Measurements from ENCODE around the gene LRRIQ3. TPM values are rescaled to one million over a fixed set of nuclear protein-coding genes. Genes with fewer than 3 reads are reported as not detected.
A peak's percentile ranks its signal among the peaks of the same experiment; 100 is the strongest.

LRRIQ3 gene
- total RNA-seq, 1 donor = 1.7 TPM

DNA sequence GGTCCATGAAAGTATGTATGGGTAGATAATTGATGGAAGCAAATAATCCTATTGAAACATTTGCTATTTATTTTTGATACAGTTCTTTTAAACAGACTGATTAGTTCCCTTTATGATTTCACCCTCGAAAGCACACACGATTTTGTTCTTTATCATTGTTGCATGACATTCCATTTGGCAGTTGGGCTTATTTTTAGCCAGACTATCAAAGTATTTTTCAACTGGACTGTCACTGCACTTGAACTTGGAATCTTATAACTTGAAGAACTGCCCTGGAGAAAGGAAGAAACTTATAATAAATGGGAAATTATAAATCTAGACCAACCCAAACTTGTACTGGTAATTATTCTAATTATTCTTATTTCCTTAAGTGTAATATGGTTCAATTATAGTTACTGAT, 37.2 kb upstream of the LRRIQ3 start, which contains the start of gene TNNI3K:
Gene TNNI3K, plus strand, starts transcription at position 235 of the 400 bp plus-strand sequence. Its CDS starts 65 bp downstream, at position 300.
- DNase-seq (ENCODE audit: low read depth) = no peak
- TF ChIP-seq, protein P1, sequence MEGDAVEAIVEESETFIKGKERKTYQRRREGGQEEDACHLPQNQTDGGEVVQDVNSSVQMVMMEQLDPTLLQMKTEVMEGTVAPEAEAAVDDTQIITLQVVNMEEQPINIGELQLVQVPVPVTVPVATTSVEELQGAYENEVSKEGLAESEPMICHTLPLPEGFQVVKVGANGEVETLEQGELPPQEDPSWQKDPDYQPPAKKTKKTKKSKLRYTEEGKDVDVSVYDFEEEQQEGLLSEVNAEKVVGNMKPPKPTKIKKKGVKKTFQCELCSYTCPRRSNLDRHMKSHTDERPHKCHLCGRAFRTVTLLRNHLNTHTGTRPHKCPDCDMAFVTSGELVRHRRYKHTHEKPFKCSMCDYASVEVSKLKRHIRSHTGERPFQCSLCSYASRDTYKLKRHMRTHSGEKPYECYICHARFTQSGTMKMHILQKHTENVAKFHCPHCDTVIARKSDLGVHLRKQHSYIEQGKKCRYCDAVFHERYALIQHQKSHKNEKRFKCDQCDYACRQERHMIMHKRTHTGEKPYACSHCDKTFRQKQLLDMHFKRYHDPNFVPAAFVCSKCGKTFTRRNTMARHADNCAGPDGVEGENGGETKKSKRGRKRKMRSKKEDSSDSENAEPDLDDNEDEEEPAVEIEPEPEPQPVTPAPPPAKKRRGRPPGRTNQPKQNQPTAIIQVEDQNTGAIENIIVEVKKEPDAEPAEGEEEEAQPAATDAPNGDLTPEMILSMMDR (IDR thresholded peaks at IDR 0.05; ENCODE audit: insufficient read depth, low read depth, low read length) = no peak

DNA sequence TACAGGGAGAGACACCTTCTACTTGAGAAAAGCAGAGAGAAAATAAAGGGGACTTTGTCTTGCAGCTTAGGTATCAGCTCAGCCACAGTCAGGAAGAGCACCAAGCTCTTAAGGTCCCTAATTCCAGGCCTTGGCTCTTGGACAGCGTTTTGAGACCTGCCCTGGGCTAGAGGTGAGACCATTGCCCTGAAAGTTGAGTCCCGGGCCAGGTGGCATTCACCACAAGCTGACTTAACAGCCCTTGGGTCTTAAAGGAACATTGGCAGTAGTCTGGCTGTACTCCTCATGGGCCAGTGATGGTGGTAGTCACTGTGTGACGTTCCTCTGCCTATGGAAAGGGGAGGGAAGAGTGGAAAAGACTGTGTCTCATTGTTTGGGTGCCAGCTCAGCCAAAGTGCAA, 25.5 kb upstream of the LRRIQ3 start:
- DNase-seq (ENCODE audit: low read depth) = no peak
- TF ChIP-seq, protein P1 (IDR thresholded peaks at IDR 0.05; ENCODE audit: insufficient read depth, low read depth, low read length) = no peak
- H3K4me3 ChIP-seq (ENCODE audit: low read depth, low read length) = no peak overlapping the region

More for the DNA sequence above, 37.2 kb upstream of the LRRIQ3 start, which contains the start of gene TNNI3K:
- no peak within 1 kb of the TSS for H3K4me3 ChIP-seq (ENCODE audit: low read depth, low read length)

DNA sequence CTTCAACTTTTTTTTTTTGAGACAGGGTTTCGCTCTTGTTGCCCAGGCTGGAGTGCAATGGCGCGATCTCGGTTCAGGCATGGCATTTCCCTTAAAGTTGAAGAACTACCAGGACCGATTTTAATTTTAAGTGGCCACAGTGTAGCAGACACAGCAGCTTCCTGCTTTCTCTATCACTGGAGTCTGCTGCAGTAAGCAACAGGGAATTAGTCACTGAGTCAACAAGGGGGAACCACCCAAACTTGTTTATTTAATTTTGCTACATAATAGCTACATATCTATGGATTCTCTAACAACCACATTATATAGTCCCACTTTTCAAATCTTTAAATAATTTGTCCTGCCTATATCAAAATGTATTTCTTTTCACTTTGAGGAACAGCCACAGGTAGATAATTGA, 24.7 kb upstream of the LRRIQ3 start:
- no peak overlapping the region for H3K4me3 ChIP-seq (ENCODE audit: low read depth, low read length)
- DNase-seq (ENCODE audit: low read depth) = no peak
- TF ChIP-seq, protein P1 (IDR thresholded peaks at IDR 0.05; ENCODE audit: insufficient read depth, low read depth, low read length) = no peak

DNA sequence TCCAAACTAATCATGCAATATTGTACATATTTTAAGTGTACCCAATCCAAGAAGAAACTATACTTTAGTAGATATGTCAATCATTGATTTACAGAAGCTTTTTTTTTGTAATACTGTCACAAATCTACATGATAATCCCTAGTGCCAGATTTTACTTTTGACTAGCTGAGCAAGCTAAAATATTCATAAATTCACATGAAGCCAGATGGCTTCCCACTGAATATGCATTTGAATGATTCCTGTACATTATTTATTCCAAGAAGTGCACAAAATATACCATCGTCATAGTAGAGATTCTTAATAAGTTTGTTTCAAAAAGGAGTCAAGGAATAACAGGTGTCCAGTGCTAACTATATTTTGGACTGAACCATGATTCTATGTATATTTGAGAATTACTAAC, 17.3 kb upstream of the LRRIQ3 start:
- DNase-seq (ENCODE audit: low read depth) = no peak
- TF ChIP-seq, protein P1 (IDR thresholded peaks at IDR 0.05; ENCODE audit: insufficient read depth, low read depth, low read length) = no peak
- H3K4me3 ChIP-seq (ENCODE audit: low read depth, low read length) = no peak overlapping the region

DNA sequence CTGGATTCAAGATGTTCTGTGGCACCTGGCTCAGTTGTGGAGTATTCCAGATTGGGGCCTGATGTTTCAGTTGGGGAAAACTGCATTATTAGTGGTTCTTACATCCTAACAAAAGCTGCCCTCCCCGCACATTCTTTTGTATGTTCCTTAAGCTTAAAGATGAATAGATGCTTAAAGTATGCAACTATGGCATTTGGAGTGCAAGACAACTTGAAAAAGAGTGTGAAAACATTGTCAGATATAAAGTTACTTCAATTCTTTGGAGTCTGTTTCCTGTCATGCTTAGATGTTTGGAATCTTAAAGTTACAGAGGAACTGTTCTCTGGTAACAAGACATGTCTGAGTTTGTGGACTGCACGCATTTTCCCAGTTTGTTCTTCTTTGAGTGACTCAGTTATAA, 7.3 kb upstream of the LRRIQ3 start:
- TF ChIP-seq, protein P1 (IDR thresholded peaks at IDR 0.05; ENCODE audit: insufficient read depth, low read depth, low read length) = no peak
- no peak overlapping the region for H3K4me3 ChIP-seq (ENCODE audit: low read depth, low read length)
- peak; percentile 5 for DNase-seq (ENCODE audit: low read depth)

DNA sequence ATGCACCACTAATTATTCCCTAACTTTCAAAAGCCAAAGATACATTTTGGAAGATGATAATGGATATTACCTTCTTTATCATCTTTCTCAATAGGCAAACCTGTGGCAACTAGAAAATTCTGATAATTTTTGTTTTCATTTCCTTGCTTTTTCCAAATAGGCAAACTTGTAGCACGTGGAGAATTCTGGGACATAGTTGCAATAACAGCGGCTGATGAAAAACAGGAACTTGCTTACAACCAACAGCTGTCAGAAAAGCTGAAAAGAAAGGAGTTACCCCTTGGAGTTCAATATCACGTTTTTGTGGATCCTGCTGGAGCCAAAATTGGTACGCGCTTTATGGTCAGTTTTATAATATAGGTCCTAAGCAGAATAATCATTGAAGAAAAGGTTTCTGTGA, 1.5 kb upstream of the LRRIQ3 start:
- no peak for DNase-seq (ENCODE audit: low read depth)
- TF ChIP-seq, protein P1 (IDR thresholded peaks at IDR 0.05; ENCODE audit: insufficient read depth, low read depth, low read length) = no peak
- no peak overlapping the region for H3K4me3 ChIP-seq (ENCODE audit: low read depth, low read length)

DNA sequence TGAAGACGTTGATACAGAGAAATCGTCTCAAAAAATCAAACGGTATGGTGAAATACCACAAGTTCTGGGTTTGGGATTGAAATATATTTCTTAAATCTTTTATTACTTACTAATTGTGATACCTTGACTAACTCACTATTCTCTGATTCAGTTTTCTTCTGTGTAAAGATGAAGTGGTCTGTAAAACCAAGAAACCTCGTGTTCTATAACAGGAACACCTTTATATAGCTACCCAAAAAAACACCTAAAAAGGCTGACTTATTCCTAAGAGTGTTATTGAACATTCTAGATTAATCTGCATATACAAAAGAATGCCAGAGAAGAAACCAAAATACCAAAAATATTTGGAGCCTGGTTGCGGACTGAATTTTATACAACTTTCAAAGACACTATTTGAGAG, 721 bp downstream of the LRRIQ3 start:
- TF ChIP-seq, protein P1 (IDR thresholded peaks at IDR 0.05; ENCODE audit: insufficient read depth, low read depth, low read length) = no peak
- no peak for DNase-seq (ENCODE audit: low read depth)

More for the DNA sequence above, 721 bp downstream of the LRRIQ3 start:
- H3K4me3 ChIP-seq (ENCODE audit: low read depth, low read length) = peak overlapping the region; percentile 93
